SK-N-SH (cell line): Measurements from ENCODE around the gene FGF7. TPM values are rescaled to one million over a fixed set of nuclear protein-coding genes. Genes with fewer than 3 reads are reported as not detected.

ENCODE experiments used
- CHD2 ChIP-seq: fragments of 150-350 bp; IDR thresholded peaks from 2 replicates; pipeline ENCODE4 v1.6.1; 2018; ENCODE audit warnings: low read length; ENCODE audit not compliant: partially characterized antibody
- EP300 ChIP-seq, 2 experiments: IDR thresholded peaks; 2 replicates each; pipeline versions ENCODE4 v1.4.0 to v1.6.1; 2012; ENCODE audit warnings: borderline replicate concordance in 1 of 2, low read depth in 1 of 2, low read length in 1 of 2
- GABPA ChIP-seq: IDR thresholded peaks from 2 replicates; pipeline ENCODE4 v1.4.0; 2012; ENCODE audit warnings: low read depth, mild to moderate bottlenecking
- GATA2 ChIP-seq: sonication (generic); formaldehyde crosslinking; IDR thresholded peaks from 2 replicates; pipeline ENCODE4 v1.5.0; 2020; ENCODE audit warnings: mild to moderate bottlenecking, missing genetic modification reagents
- JUND ChIP-seq: IDR thresholded peaks from 2 replicates; pipeline ENCODE4 v1.4.0; 2012
- MEF2A ChIP-seq: IDR thresholded peaks from 2 replicates; pipeline ENCODE4 v1.4.0; 2012; ENCODE audit warnings: low read depth, borderline replicate concordance
- MXI1 ChIP-seq: IDR thresholded peaks from 2 replicates; pipeline ENCODE4 v1.6.1; 2012; ENCODE audit warnings: mild to moderate bottlenecking, low read depth, low read length, improper control_type of control experiment
- PBX3 ChIP-seq: IDR thresholded peaks from 2 replicates; pipeline ENCODE4; 2012
- TCF12 ChIP-seq: IDR thresholded peaks from 2 replicates; pipeline ENCODE4 v1.4.0; 2012
- TEAD4 ChIP-seq: IDR thresholded peaks from 2 replicates; pipeline ENCODE4 v1.4.0; 2012; ENCODE audit warnings: mild to moderate bottlenecking, borderline replicate concordance; ENCODE audit not compliant: insufficient read depth
- USF1 ChIP-seq: IDR thresholded peaks from 2 replicates; pipeline ENCODE4 v1.4.0; 2012; ENCODE audit warnings: low read depth, borderline replicate concordance
- polyA plus RNA-seq, 3 experiments: library from polyadenylated mRNA; depleted of rRNA; stranded (reverse); fragments of >200 nt; gene quantifications; 2 replicates each; pipeline ENCODE4 v1.2.3, GENCODE V29; 2012
- TF ChIP-seq, protein P1 (sequence below): fragments of 150-350 bp; IDR thresholded peaks from 2 replicates; pipeline ENCODE4 v1.6.1; 2017; ENCODE audit warnings: antibody characterized with exemption, low read length, low read depth, borderline replicate concordance
- TF ChIP-seq, protein P2 (sequence below): IDR thresholded peaks from 2 replicates; pipeline ENCODE4 v1.4.0; 2012; ENCODE audit warnings: low read depth, borderline replicate concordance
- TF ChIP-seq, protein P3 (sequence below): IDR thresholded peaks from 2 replicates; pipeline ENCODE4 v1.6.1; 2012; ENCODE audit warnings: mild to moderate bottlenecking, low read depth, low read length, moderate library complexity

Gene FGF7
- polyA plus RNA-seq, 1 of the 3 experiments (the other 2 are of a cell fraction): 0.25 TPM

GRCh38 chr15:49494842-49495241 lies 71.8 kb downstream of the FGF7 start (continued):
- TF ChIP-seq, protein P1, sequence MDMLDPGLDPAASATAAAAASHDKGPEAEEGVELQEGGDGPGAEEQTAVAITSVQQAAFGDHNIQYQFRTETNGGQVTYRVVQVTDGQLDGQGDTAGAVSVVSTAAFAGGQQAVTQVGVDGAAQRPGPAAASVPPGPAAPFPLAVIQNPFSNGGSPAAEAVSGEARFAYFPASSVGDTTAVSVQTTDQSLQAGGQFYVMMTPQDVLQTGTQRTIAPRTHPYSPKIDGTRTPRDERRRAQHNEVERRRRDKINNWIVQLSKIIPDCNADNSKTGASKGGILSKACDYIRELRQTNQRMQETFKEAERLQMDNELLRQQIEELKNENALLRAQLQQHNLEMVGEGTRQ: no peak
- TF ChIP-seq CHD2 (no peak), MXI1 (no peak), TEAD4 (peak; percentile 83), TCF12 (peak; percentile 97), JUND (peak; percentile 87), PBX3 (peak; percentile 86), GABPA (no peak), USF1 (no peak), MEF2A (no peak), GATA2 (CRISPR knock-in tag) (no peak), EP300 (IDR thresholded peaks at IDR 0.05; ENCODE audit: borderline replicate concordance in 1 of 2, low read depth in 1 of 2, low read length in 1 of 2) (peak in 1 of 2 experiments; percentile 94; a peak in 3 of 4 replicates)
- TF ChIP-seq, protein P2, sequence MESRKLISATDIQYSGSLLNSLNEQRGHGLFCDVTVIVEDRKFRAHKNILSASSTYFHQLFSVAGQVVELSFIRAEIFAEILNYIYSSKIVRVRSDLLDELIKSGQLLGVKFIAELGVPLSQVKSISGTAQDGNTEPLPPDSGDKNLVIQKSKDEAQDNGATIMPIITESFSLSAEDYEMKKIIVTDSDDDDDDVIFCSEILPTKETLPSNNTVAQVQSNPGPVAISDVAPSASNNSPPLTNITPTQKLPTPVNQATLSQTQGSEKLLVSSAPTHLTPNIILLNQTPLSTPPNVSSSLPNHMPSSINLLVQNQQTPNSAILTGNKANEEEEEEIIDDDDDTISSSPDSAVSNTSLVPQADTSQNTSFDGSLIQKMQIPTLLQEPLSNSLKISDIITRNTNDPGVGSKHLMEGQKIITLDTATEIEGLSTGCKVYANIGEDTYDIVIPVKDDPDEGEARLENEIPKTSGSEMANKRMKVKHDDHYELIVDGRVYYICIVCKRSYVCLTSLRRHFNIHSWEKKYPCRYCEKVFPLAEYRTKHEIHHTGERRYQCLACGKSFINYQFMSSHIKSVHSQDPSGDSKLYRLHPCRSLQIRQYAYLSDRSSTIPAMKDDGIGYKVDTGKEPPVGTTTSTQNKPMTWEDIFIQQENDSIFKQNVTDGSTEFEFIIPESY: no peak
- TF ChIP-seq, protein P3, sequence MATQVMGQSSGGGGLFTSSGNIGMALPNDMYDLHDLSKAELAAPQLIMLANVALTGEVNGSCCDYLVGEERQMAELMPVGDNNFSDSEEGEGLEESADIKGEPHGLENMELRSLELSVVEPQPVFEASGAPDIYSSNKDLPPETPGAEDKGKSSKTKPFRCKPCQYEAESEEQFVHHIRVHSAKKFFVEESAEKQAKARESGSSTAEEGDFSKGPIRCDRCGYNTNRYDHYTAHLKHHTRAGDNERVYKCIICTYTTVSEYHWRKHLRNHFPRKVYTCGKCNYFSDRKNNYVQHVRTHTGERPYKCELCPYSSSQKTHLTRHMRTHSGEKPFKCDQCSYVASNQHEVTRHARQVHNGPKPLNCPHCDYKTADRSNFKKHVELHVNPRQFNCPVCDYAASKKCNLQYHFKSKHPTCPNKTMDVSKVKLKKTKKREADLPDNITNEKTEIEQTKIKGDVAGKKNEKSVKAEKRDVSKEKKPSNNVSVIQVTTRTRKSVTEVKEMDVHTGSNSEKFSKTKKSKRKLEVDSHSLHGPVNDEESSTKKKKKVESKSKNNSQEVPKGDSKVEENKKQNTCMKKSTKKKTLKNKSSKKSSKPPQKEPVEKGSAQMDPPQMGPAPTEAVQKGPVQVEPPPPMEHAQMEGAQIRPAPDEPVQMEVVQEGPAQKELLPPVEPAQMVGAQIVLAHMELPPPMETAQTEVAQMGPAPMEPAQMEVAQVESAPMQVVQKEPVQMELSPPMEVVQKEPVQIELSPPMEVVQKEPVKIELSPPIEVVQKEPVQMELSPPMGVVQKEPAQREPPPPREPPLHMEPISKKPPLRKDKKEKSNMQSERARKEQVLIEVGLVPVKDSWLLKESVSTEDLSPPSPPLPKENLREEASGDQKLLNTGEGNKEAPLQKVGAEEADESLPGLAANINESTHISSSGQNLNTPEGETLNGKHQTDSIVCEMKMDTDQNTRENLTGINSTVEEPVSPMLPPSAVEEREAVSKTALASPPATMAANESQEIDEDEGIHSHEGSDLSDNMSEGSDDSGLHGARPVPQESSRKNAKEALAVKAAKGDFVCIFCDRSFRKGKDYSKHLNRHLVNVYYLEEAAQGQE: no peak
